SK-N-DZ (cell line): ENCODE data around the gene NBPF4.
"Not testable (repeated sequence)": the region's sequence is repeated elsewhere in the genome, so short reads cannot be mapped to it uniquely, and the experiment has no call there.

Experiments
- DNase-seq: peaks from one replicate; pipeline ENCODE4 v3.0.0-alpha.2; 2015; ENCODE audit warnings: low spot score

Gene NBPF4

GRCh38 chr1:108211014-108211413 lies 32.9 kb downstream of the NBPF4 start:
- DNase-seq: no peak

GRCh38 chr1:108209456-108210108 lies 34.3 kb downstream of the NBPF4 start:
- DNase-seq: no peak

- peak; percentile 39 for DNase-seq
Observed at GRCh38 chr1:108208724-108209446, 35.0 kb downstream of the NBPF4 start.

DNA sequence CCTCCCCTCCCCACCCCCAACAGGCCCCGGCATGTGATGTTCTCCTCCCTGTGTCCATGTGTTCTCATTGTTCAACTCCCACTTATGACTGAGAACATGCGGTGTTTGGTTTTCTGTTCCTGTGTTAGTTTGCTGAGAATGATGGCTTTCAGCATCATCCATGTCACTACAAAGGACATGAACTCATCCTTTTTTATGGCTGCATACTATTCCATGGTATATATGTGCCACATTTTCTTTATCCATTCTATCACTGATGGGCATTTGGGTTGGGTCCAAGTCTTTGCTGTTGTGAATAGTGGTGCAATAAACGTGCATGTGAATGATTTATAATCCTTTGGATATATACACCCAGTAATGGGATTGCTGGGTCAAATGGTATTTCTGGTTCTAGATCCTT lies 40.3 kb downstream of the NBPF4 start:
- DNase-seq: not testable (repeated sequence)

- DNase-seq: no peak
Observed at GRCh38 chr1:108201687-108202086, 42.2 kb downstream of the NBPF4 start.

- peak; percentile 56 for DNase-seq
Observed at GRCh38 chr1:108200687-108201051, 43.2 kb downstream of the NBPF4 start.

DNA sequence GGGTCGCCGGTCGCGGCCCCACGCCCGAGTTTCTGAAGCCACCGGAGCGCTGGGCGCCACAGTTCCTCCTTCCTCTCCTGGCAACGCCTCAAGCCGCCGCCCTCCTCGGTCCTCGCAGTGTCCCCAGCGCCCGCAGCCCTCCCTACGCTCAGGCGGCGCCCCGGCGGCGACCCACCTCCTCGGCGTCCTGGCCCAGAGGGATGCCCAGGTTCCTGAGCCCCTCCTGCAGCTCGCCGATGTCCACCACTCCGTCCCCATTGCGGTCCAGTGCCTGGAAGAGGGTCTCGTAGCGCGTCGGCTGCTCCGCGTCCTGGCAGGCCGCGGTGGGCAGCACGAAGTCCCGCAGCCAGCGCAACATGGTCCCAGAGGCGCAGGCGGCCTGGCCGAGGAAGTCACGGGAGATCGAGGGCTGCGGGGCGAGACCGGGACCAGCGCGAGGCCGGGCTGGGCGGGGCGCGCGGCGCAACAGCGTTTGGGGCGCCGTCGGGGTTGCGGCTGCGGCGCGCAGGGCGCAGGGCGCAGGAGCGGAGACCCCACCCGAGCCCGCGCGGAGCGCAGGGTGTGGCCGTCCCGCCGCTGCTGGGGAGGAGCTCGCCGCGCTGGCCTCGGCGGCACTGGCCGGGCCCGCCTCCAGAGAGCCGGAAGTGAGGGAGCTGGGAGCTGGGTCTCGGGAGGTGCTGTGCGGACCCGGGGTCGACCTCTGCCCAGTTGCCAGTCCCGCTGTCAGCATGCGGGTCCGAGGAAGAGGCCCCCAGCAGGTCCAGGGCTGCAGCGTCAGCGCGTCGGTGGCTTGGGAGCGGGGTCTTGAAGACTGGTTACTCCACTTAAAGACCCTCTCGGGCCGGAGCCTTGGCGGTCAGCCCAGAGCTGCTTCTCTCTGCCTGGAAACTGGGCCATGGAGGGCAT lies 43.8 kb downstream of the NBPF4 start, which contains the start of gene SLC25A24:
Gene SLC25A24, minus strand, starts transcription at position 563 of the 906 bp plus-strand sequence. Its CDS starts 205 bp downstream, at position 358.
- peak; percentile 79 for DNase-seq

GRCh38 chr1:108199201-108199691 lies 44.6 kb downstream of the NBPF4 start:
- no peak for DNase-seq

GRCh38 chr1:108194051-108194450 lies 49.8 kb downstream of the NBPF4 start:
- DNase-seq: no peak

DNA sequence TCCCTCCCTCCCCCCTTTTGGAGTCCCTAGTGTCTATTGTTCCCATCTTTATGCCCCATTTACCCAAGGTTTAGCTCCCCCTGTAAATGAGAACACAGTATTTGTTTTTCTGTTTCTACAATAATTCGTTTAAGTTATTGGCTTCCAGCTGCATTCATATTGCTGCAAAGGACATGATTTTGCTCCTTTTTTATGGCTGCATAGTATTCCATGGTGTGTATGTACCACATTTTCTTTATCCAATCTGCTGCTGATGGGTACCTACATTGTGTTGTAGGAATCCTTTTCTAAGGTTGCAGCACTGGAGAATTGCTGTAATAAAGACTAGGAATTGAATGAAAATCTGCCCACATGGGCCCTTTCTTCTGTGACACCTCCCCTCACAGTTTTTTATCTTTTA lies 50.5 kb downstream of the NBPF4 start:
- no peak for DNase-seq

GRCh38 chr1:108192581-108192980 lies 51.3 kb downstream of the NBPF4 start:
- no peak for DNase-seq

GRCh38 chr1:108190686-108191416 lies 53.0 kb downstream of the NBPF4 start:
- no peak for DNase-seq

GRCh38 chr1:108190001-108190634 lies 53.8 kb downstream of the NBPF4 start:
- DNase-seq: no peak

- no peak for DNase-seq
Observed at GRCh38 chr1:108188801-108189200, 55.1 kb downstream of the NBPF4 start.

DNA sequence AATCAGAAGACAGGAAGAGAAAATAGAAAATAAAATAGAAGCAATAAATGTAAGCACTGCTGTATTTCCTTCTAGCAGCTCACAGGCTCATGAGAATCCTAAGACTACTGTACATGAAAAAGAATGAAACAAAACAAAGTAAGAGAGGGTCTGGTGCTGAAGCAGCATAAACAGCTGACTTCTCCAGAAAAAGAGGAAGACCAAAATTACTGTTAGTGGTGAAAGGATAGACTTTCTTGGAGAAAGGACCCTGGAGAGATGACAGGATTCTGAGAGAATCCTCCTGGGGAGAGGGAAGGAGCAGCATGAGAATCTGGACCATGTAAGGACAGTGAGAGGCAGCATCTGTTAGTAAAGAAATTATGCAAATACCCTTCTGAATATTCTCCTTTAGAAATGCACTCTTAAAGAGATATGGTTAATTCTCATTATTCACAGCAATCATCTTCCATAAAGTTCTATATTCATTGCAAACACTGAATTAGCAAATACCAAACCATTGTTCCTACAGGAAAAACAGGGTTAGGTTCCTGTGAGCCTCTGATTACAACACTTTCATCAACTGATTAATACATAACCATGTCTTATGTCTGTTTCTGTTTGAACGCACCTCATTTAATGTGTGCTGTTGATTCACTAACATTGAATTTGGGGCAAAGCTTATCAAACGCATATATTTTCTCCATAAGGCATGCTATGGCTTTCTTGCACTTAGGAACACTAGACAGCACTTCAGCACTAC lies 60.7 kb downstream of the NBPF4 start:
- no peak for DNase-seq

DNA sequence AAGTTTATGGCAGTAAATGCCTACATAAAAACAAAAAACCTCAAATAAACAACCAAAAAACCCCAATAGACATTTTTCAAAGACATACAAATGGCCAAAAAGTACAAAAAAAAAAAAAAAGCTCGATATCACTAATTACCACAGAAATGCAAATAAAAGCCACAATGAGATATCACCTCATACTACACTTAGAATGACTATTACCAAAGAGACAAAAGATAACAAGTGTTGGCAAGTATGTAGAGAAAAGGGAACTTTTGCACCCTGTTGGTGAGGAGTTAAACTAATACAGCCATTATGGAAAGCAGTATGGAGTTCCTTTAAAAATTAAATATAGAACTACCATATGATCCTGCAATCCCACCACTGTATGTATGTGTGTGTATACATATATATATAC lies 64.9 kb downstream of the NBPF4 start:
- no peak for DNase-seq
